ENCODE results near the gene ZMYM4.

The ZMYM4 gene

DNA sequence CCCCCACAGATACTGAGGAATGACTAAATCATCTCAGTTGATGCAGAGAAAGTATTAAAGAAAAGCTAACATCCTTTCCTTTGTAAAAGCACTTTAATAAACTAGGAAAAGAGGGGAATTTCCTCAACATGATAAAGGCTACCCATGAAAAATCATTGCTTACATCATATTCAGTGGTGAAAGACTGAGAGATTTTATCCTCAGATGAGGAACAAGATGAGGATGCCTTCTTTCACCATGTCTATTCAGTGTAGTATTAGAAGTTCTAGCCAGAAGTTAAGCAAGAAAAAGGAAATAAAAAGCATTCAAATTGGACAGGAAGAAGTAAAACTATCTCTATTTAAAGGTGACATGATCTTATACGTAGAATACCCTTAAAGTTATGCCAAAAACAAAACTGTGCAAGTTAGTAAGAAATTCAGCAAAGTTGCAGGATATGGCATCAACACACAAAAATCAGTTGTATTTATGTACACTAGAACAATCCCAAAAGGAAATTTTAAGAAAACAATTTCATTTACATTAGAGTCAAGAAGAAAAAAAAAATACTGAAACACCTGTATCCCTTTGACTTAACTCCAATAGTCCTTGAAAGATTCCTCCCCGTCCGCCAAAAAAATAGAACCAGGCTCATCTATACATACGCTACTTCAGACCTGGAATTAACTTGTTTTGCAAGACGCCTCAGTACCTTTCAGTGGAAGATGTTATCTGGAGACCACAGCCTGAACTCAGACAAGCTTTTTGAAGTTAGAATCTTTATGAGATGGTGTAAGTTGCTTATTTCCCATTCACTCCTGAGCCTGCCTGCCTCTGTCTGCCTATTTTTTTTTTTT lies 17.5 kb downstream of the ZMYM4 start:
- Histone ChIP-seq H3F3A (ENCODE audit: low read depth) (peaks cover 4% of the 10 kb centered on the region; the same call in 1 of the 2 replicates), H3K9ac (ENCODE audit: low read depth, low read length, poor library complexity, severe bottlenecking) (no peak overlapping the region), H3K4me3 (ENCODE audit: low read length, poor library complexity, severe bottlenecking) (no peak overlapping the region), H2AFZ (ENCODE audit: low read length) (no peak overlapping the region), H3K9me3 (ENCODE audit: insufficient read depth, low read depth, low read length) (no peaks in the 10 kb centered on the region), H3K79me2 (ENCODE audit: insufficient read depth, low read length) (peaks cover 78% of the 10 kb centered on the region), H3K9me2 (replicated peaks; ENCODE audit: low read depth, low read length) (no peaks in the 10 kb centered on the region), H3K27me3 (ENCODE audit: insufficient read depth, low read length, poor library complexity, severe bottlenecking) (no peaks in the 10 kb centered on the region), H3K36me3 (ENCODE audit: insufficient read depth, low read length) (peaks cover 16% of the 10 kb centered on the region; the same call in 1 of the 2 replicates), H3K4me1 (ENCODE audit: insufficient read depth, low read length, poor library complexity, severe bottlenecking) (peaks cover 19% of the 10 kb centered on the region), H3K4me2 (ENCODE audit: low read depth, low read length, poor library complexity, severe bottlenecking) (peak overlapping the region; percentile 25), H4K20me1 (ENCODE audit: insufficient read depth, low read length, poor library complexity, severe bottlenecking) (peaks cover 32% of the 10 kb centered on the region)
- TF ChIP-seq EZH2phosphoT487 (IDR thresholded peaks at IDR 0.05; ENCODE audit: borderline replicate concordance) = no peak
- TF ChIP-seq, protein P1, sequence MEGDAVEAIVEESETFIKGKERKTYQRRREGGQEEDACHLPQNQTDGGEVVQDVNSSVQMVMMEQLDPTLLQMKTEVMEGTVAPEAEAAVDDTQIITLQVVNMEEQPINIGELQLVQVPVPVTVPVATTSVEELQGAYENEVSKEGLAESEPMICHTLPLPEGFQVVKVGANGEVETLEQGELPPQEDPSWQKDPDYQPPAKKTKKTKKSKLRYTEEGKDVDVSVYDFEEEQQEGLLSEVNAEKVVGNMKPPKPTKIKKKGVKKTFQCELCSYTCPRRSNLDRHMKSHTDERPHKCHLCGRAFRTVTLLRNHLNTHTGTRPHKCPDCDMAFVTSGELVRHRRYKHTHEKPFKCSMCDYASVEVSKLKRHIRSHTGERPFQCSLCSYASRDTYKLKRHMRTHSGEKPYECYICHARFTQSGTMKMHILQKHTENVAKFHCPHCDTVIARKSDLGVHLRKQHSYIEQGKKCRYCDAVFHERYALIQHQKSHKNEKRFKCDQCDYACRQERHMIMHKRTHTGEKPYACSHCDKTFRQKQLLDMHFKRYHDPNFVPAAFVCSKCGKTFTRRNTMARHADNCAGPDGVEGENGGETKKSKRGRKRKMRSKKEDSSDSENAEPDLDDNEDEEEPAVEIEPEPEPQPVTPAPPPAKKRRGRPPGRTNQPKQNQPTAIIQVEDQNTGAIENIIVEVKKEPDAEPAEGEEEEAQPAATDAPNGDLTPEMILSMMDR (conservative IDR thresholded peaks at IDR 0.05; ENCODE audit: low read length) = no peak

- H3F3A ChIP-seq (ENCODE audit: low read depth) = peaks cover 4% of the 10 kb centered on the region; the same call in 1 of the 2 replicates
- H3K9me2 ChIP-seq (replicated peaks; ENCODE audit: low read depth, low read length) = no peaks in the 10 kb centered on the region
- H3K9me3 ChIP-seq (ENCODE audit: insufficient read depth, low read depth, low read length) = no peaks in the 10 kb centered on the region
- peaks cover 19% of the 10 kb centered on the region for H3K4me1 ChIP-seq (ENCODE audit: insufficient read depth, low read length, poor library complexity, severe bottlenecking)
- peaks cover 24% of the 10 kb centered on the region; the same call in 1 of the 2 replicates for H3K36me3 ChIP-seq (ENCODE audit: insufficient read depth, low read length)
- no peak overlapping the region for H3K9ac ChIP-seq (ENCODE audit: low read depth, low read length, poor library complexity, severe bottlenecking)
- TF ChIP-seq EZH2phosphoT487 (IDR thresholded peaks at IDR 0.05; ENCODE audit: borderline replicate concordance) = no peak
- TF ChIP-seq, protein P1 (conservative IDR thresholded peaks at IDR 0.05; ENCODE audit: low read length) = no peak
- peaks cover 79% of the 10 kb centered on the region for H3K79me2 ChIP-seq (ENCODE audit: insufficient read depth, low read length)
- H4K20me1 ChIP-seq (ENCODE audit: insufficient read depth, low read length, poor library complexity, severe bottlenecking) = peaks cover 32% of the 10 kb centered on the region
- H3K4me3 ChIP-seq (ENCODE audit: low read length, poor library complexity, severe bottlenecking) = no peak overlapping the region
- H2AFZ ChIP-seq (ENCODE audit: low read length) = no peak overlapping the region
- no peak overlapping the region for H3K4me2 ChIP-seq (ENCODE audit: low read depth, low read length, poor library complexity, severe bottlenecking)
- H3K27me3 ChIP-seq (ENCODE audit: insufficient read depth, low read length, poor library complexity, severe bottlenecking) = no peaks in the 10 kb centered on the region
Observed at GRCh38 chr1:35287807-35288640, 19.5 kb downstream of the ZMYM4 start.

- Histone ChIP-seq H3K79me2 (ENCODE audit: insufficient read depth, low read length) (peaks cover 76% of the 10 kb centered on the region), H3K4me2 (ENCODE audit: low read depth, low read length, poor library complexity, severe bottlenecking) (no peak overlapping the region), H3K4me1 (ENCODE audit: insufficient read depth, low read length, poor library complexity, severe bottlenecking) (peaks cover 19% of the 10 kb centered on the region), H3K36me3 (ENCODE audit: insufficient read depth, low read length) (peaks cover 30% of the 10 kb centered on the region; the same call in 1 of the 2 replicates), H3K9ac (ENCODE audit: low read depth, low read length, poor library complexity, severe bottlenecking) (no peak overlapping the region), H3F3A (ENCODE audit: low read depth) (peaks cover 4% of the 10 kb centered on the region; the same call in 1 of the 2 replicates), H3K4me3 (ENCODE audit: low read length, poor library complexity, severe bottlenecking) (no peak overlapping the region), H3K9me2 (replicated peaks; ENCODE audit: low read depth, low read length) (no peaks in the 10 kb centered on the region), H3K27me3 (ENCODE audit: insufficient read depth, low read length, poor library complexity, severe bottlenecking) (no peaks in the 10 kb centered on the region), H4K20me1 (ENCODE audit: insufficient read depth, low read length, poor library complexity, severe bottlenecking) (peaks cover 32% of the 10 kb centered on the region), H3K9me3 (ENCODE audit: insufficient read depth, low read depth, low read length) (no peaks in the 10 kb centered on the region), H2AFZ (ENCODE audit: low read length) (no peak overlapping the region)
- TF ChIP-seq, protein P1 (conservative IDR thresholded peaks at IDR 0.05; ENCODE audit: low read length) = no peak
- no peak for TF ChIP-seq EZH2phosphoT487 (IDR thresholded peaks at IDR 0.05; ENCODE audit: borderline replicate concordance)
Observed at GRCh38 chr1:35288761-35289160, 20.3 kb downstream of the ZMYM4 start.
